ENCODE data around the gene GALNT18. TPM values are rescaled to one million over a fixed set of nuclear protein-coding genes. Genes with fewer than 3 reads are reported as not detected.

Gene GALNT18
- total RNA-seq, 2 experiments from 2014 or later, result not detected

DNA sequence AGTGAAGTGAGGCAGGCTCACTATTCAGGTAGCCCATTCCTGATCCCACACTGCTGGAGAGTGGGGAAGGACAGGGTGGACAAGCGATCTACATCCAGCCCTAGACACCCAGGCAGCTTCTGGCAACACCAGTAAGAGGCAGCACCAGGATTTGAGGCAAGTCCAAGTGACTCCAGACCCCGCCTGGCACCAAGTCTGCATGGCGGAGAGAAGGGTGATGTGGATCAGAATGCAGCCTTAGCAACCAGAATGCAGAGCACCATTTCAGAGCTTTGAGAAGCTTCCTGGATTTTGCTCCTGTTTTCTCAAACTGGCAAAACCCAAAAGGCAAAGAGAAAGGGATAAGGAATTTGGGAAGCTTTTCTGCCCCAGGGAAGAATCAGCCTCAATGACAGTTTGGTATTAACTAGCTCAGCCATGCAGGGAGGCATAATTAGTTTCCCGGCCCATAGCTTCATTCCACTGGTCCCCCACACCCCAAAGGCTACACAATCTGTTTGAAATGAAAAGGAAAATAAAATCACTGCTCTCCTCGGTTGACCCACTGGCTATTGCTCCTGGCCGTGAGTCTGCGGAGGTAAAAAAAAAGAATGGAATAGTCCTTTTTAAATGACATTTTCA lies 17.3 kb downstream of the GALNT18 start:
- Histone ChIP-seq H3K4me3 (ENCODE audit: low read depth, low read length, poor library complexity, severe bottlenecking) (no peak overlapping the region), H4K20me1 (ENCODE audit: insufficient read depth, low read length) (no peaks in the 10 kb centered on the region), H3K9me2 (ENCODE audit: insufficient read depth, low read length) (no peaks in the 10 kb centered on the region), H3K9me3 (ENCODE audit: low read length) (no peaks in the 10 kb centered on the region), H3K27ac (ENCODE audit: low read depth, low read length, poor library complexity, severe bottlenecking) (no peak overlapping the region), H3K4me2 (ENCODE audit: low read length) (no peak overlapping the region), H3K4me1 (ENCODE audit: insufficient read depth, low read length, poor library complexity, severe bottlenecking) (no peaks in the 10 kb centered on the region), H2AFZ (ENCODE audit: low read length) (no peak overlapping the region), H3K79me2 (ENCODE audit: insufficient read depth, low read depth, low read length) (no peaks in the 10 kb centered on the region), H3K36me3 (ENCODE audit: insufficient read depth, low read length) (no peaks in the 10 kb centered on the region)
- ChIA-PET CTCF (ENCODE audit: unreplicated experiment) (no interaction called here), POLR2A (no interaction called here)
- no TSS peak for BruUV-seq (replicated peaks)
- intact Hi-C loops (cut with micrococcal nuclease; ENCODE audit: unreplicated experiment), result no loop called here
- no peak for DNase-seq (ENCODE audit: low spot score)
- no peak for TF ChIP-seq EZH2phosphoT487 (IDR thresholded peaks at IDR 0.05; ENCODE audit: borderline replicate concordance, low read depth, low read length)
- TF ChIP-seq, protein P1, sequence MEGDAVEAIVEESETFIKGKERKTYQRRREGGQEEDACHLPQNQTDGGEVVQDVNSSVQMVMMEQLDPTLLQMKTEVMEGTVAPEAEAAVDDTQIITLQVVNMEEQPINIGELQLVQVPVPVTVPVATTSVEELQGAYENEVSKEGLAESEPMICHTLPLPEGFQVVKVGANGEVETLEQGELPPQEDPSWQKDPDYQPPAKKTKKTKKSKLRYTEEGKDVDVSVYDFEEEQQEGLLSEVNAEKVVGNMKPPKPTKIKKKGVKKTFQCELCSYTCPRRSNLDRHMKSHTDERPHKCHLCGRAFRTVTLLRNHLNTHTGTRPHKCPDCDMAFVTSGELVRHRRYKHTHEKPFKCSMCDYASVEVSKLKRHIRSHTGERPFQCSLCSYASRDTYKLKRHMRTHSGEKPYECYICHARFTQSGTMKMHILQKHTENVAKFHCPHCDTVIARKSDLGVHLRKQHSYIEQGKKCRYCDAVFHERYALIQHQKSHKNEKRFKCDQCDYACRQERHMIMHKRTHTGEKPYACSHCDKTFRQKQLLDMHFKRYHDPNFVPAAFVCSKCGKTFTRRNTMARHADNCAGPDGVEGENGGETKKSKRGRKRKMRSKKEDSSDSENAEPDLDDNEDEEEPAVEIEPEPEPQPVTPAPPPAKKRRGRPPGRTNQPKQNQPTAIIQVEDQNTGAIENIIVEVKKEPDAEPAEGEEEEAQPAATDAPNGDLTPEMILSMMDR (conservative IDR thresholded peaks at IDR 0.05; ENCODE audit: low read length), result no peak

DNA sequence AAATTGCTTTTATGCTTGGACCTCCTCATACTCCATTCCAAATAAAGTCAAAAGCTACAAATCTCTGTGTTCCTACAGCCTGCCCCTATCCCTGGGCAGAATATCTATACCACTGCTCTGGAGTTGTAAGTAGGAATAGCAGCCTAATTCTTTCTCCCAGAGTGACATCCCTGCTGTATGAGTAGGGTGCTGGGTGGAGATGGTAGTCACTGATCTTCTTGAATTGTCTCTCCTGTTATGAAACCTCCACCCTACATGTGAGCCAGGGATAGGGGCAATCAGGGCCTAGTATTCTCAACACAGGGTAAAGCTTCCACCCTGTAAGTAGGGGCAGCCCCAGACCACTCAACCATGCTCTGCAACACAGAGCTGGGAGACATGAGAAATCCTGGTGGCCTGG lies 19.8 kb downstream of the GALNT18 start:
- no TSS peak for BruUV-seq (replicated peaks)
- H4K20me1 ChIP-seq (ENCODE audit: insufficient read depth, low read length), result no peaks in the 10 kb centered on the region
- H3K4me3 ChIP-seq (ENCODE audit: low read depth, low read length, poor library complexity, severe bottlenecking), result no peak overlapping the region
- no peak for DNase-seq (ENCODE audit: low spot score)
- H3K36me3 ChIP-seq (ENCODE audit: insufficient read depth, low read length), result no peaks in the 10 kb centered on the region
- no peak overlapping the region for H3K27ac ChIP-seq (ENCODE audit: low read depth, low read length, poor library complexity, severe bottlenecking)
- no peak overlapping the region for H2AFZ ChIP-seq (ENCODE audit: low read length)
- no peaks in the 10 kb centered on the region for H3K4me1 ChIP-seq (ENCODE audit: insufficient read depth, low read length, poor library complexity, severe bottlenecking)
- TF ChIP-seq, protein P1 (conservative IDR thresholded peaks at IDR 0.05; ENCODE audit: low read length), result no peak
- TF ChIP-seq EZH2phosphoT487 (IDR thresholded peaks at IDR 0.05; ENCODE audit: borderline replicate concordance, low read depth, low read length), result no peak
- no peaks in the 10 kb centered on the region for H3K9me2 ChIP-seq (ENCODE audit: insufficient read depth, low read length)
- no peaks in the 10 kb centered on the region for H3K9me3 ChIP-seq (ENCODE audit: low read length)
- no peaks in the 10 kb centered on the region for H3K79me2 ChIP-seq (ENCODE audit: insufficient read depth, low read depth, low read length)
- POLR2A ChIA-PET, result interaction anchor here (0.5 to 1.0 kb wide), 2 partner anchors 38 to 73 kb away, joined by 3 to 4 read pairs; no protein-coding TSS in a partner anchor
- intact Hi-C loops (cut with micrococcal nuclease; ENCODE audit: unreplicated experiment), result no loop called here
- H3K4me2 ChIP-seq (ENCODE audit: low read length), result no peak overlapping the region
- CTCF ChIA-PET (ENCODE audit: unreplicated experiment), result no interaction called here

DNA sequence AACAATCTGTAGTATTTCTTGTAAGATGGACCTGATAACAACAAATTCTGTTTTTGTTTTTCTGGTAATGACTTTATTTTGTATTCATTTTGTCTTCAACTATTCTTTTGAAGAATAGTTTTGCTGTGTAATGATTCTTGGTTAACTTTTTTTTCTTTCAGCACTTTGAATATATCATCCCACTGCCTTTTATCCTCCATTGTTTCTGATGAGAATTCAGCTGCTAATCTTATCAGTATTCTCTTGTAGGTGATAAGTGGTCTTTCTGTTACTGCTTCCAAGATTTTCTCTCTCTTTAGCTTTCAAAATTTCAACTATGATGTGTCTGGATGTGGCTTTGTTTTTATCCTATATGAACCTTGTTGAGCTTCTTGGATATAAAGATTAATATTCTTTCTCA lies 21.5 kb downstream of the GALNT18 start:
- Histone ChIP-seq H3K4me3 (ENCODE audit: low read depth, low read length, poor library complexity, severe bottlenecking) (no peak overlapping the region), H3K9me2 (ENCODE audit: insufficient read depth, low read length) (no peaks in the 10 kb centered on the region), H3K9me3 (ENCODE audit: low read length) (no peaks in the 10 kb centered on the region), H3K4me1 (ENCODE audit: insufficient read depth, low read length, poor library complexity, severe bottlenecking) (no peaks in the 10 kb centered on the region), H3K36me3 (ENCODE audit: insufficient read depth, low read length) (no peaks in the 10 kb centered on the region), H3K79me2 (ENCODE audit: insufficient read depth, low read depth, low read length) (no peaks in the 10 kb centered on the region), H3K27ac (ENCODE audit: low read depth, low read length, poor library complexity, severe bottlenecking) (no peak overlapping the region), H3K4me2 (ENCODE audit: low read length) (no peak overlapping the region), H4K20me1 (ENCODE audit: insufficient read depth, low read length) (no peaks in the 10 kb centered on the region), H2AFZ (ENCODE audit: low read length) (no peak overlapping the region)
- ChIA-PET POLR2A (interaction anchor here (0.5 to 1.1 kb wide), 3 partner anchors 12 to 441 kb away, joined by 3 read pairs; no protein-coding TSS in a partner anchor), CTCF (ENCODE audit: unreplicated experiment) (no interaction called here)
- intact Hi-C loops (cut with micrococcal nuclease; ENCODE audit: unreplicated experiment), result no loop called here
- DNase-seq (ENCODE audit: low spot score), result no peak
- BruUV-seq (replicated peaks), result no TSS peak
- TF ChIP-seq, protein P1 (conservative IDR thresholded peaks at IDR 0.05; ENCODE audit: low read length), result no peak
- no peak for TF ChIP-seq EZH2phosphoT487 (IDR thresholded peaks at IDR 0.05; ENCODE audit: borderline replicate concordance, low read depth, low read length)

All from OCI-LY7 (cell line).